Measurements from ENCODE around the gene TPSAB1.

- TF ChIP-seq CTCF (IDR thresholded peaks at IDR 0.05; ENCODE audit: low read depth, low read length), result no peak
- no peak for TF ChIP-seq MYC (IDR thresholded peaks at IDR 0.05; ENCODE audit: low read depth, low read length)
- no peak for TF ChIP-seq MAX (IDR thresholded peaks at IDR 0.05; ENCODE audit: low read depth, low read length)
- TF ChIP-seq POLR2A (IDR thresholded peaks at IDR 0.05; ENCODE audit: extremely low read depth, insufficient read length), result no peak
These were observed 15.9 kb upstream of the TPSAB1 start for GRCh38 chr16:1224558-1224957.
